WI38 (cell line): ENCODE measurements around the gene C2CD5.
"Not testable (repeated sequence)": the region's sequence is repeated elsewhere in the genome, so short reads cannot be mapped to it uniquely, and the experiment has no call there.

Experiments used
- H3K4me3 ChIP-seq: 2 replicates; pipeline ENCODE4 v1.5.1; 2011; ENCODE audit warnings: low read depth, mild to moderate bottlenecking, control low read depth, low read length
- TF ChIP-seq, protein P1 (sequence below): IDR thresholded peaks from 2 replicates; pipeline ENCODE4 v1.5.1; 2012; ENCODE audit warnings: low read depth, mild to moderate bottlenecking, control low read depth, low read length

C2CD5 gene

DNA sequence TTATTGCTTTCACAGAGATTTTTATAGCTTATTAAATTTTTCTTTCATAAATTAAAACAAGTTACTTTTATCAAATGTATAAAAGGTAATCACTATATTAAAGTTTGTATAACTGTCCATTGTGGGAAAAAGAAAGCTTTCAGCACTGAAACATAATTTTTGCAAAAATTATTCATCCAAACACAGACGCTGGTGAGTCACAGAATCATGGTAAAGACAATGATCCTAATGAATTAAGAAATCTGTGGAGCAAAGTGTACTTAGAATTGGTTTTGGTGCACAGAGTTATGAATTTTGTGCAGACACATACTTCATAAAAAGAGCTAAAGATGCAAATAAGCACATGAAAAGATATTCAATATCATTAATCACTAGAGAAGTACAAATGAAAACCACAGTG is 31.7 kb upstream of the C2CD5 start:
- H3K4me3 ChIP-seq = no peak overlapping the region
- TF ChIP-seq, protein P1, sequence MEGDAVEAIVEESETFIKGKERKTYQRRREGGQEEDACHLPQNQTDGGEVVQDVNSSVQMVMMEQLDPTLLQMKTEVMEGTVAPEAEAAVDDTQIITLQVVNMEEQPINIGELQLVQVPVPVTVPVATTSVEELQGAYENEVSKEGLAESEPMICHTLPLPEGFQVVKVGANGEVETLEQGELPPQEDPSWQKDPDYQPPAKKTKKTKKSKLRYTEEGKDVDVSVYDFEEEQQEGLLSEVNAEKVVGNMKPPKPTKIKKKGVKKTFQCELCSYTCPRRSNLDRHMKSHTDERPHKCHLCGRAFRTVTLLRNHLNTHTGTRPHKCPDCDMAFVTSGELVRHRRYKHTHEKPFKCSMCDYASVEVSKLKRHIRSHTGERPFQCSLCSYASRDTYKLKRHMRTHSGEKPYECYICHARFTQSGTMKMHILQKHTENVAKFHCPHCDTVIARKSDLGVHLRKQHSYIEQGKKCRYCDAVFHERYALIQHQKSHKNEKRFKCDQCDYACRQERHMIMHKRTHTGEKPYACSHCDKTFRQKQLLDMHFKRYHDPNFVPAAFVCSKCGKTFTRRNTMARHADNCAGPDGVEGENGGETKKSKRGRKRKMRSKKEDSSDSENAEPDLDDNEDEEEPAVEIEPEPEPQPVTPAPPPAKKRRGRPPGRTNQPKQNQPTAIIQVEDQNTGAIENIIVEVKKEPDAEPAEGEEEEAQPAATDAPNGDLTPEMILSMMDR = no peak

DNA sequence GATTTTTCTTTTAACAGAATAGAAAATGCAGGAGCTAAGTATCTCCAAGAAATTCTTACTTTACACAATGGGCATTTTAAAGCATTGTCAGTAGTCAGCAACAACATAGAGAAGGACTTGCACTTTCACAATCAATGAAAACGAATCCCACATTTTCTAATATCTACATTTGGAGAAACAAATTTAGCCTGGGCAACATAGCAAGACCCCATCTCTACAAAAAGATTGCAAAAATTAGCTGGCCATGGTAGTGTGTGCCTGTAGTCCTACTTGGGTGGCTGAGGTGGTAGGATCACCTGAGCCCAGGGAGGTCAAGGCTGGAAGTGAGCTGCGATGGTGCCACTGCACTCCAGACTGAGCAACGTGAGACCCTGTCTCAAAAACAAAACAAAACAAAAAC is 30.6 kb upstream of the C2CD5 start:
- TF ChIP-seq, protein P1 = no peak
- H3K4me3 ChIP-seq = no peak overlapping the region

DNA sequence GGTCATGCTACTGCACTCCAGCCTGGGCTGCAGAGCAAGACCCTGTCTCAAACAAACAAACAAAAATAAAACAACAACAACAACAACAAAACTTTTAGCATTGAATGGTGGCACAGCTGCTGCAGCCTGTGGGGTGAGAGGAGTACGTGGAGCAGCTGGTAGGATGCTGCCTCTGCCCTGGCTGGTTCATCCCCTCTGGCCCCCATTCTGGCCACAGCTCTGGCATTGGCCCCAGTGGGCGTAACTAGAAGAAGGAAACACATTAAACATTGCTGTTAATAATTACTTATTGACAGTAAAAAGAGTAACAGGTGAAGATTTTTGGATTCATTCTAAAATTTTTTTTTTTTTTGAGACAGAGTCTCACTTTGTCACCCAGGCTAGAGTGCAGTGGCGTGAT is 28.8 kb upstream of the C2CD5 start:
- TF ChIP-seq, protein P1 = no peak
- no peak overlapping the region for H3K4me3 ChIP-seq

DNA sequence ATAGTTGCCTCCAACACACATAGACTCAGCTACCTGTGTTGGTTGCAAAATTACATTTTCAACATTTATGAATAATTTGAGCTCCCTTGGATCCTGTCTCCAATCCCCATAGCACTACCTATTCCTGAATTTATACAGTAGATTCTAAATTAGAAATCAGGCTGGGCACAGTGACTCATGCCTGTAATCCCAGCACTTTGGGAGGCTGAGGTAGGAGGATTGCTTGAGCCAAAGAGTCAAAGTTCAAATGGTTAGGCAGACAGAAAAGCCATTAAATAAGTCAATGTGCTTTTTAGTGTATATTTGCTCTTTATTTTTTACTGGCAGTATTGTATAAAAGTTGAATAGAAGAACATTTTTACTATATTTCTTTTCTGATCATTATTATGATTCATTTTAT is 24.9 kb upstream of the C2CD5 start:
- TF ChIP-seq, protein P1 = no peak

DNA sequence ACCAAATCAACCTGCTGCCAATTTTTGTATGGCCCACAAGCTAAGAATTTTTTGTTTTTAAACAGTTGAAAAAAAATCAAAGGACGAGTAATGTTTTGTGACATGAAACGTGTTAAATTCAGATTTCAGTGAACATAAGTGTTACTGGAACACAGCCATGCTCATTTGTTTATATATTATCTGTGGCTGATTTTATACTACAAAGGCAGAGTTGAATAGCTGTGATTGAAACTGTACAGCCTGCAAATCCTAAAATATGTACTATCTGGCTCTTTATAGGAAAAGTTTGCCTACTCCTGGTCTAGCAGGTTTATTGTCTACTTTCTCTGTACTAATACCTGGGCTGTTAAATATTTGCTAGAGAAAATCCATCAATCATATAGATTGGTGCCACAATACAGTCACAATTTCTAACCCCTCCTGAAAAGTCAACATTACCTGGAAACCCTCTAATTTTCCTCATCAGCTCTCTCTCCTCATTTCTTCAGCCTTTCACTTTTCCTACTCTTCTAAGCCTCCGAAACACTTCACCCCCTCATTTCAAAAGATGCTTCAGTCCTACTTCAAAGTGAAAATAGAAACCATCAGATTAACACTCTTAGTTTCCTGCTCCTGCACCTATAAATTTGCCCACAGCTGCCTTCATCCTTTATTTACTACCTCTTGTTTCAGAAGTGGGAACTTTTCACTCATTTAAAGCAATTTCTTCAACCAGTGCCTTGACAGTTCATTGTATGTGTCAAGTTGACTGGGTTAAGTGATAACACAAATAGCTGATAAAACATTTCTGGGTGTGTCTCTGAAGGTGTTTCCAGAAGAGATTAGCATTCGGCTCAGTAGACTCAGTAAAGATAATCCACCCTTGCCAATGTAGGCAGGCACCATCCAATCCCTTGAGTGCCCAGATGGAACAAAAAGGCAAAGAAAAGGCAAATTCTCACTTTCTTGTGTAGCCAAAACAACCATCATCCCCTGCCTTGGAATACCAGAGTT is 18.0 kb upstream of the C2CD5 start:
- TF ChIP-seq, protein P1 = no peak
- H3K4me3 ChIP-seq = no peak overlapping the region

More for the DNA sequence above, 24.9 kb upstream of the C2CD5 start:
- no peak overlapping the region for H3K4me3 ChIP-seq

DNA sequence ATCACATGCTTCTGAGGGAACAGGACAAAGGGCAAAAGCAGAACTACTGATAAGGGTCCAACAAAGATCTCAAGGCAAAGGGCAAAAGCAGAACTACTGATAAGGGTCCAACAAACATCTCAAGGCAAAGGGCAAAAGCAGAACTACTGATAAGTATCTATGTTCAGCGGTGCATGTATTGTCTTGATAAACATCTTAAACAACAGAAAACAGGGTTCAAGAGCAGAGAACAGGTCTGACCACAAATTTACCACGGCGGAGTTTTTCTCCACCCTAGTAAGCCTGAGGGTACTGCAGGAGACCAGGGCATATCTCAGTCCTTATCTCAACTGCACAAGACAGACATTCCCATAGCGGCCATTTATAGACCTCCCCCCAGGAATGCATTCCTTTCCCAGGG is 10.4 kb upstream of the C2CD5 start:
- not testable (repeated sequence) for H3K4me3 ChIP-seq

DNA sequence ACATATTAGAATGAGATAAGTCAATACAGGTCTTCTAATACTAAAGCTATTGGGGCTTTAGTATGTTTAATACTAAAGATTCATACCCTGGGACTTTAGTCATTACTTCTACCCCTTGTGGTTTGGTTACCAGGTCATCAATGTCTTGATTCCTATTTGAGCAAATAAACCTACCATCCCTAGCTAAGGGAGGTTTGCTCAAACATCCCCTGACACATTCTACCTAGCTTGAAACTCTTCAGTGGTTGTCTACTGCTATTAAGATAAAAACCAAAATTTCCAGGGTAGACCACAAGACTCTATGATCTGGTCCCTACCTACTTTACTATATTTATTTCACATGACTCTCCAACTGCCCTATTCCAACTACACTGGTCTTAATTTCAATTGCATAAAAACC is 7.3 kb upstream of the C2CD5 start:
- H3K4me3 ChIP-seq = no peak overlapping the region
- TF ChIP-seq, protein P1 = no peak
